Upper lobe of left lung (tissue), 6 donors: ENCODE results near the gene EIPR1. TPM values are rescaled to one million over a fixed set of nuclear protein-coding genes. Genes with fewer than 3 reads are reported as not detected.

Experiments
- ATAC-seq, 2 donors: fragments of 200-7000 bp; cut with Tn5 transposase; one replicate each; pipeline ENCODE4 v1.9.1; 2022; ENCODE audit warnings: mild to moderate bottlenecking in 2 of 2, moderate library complexity in 2 of 2; ENCODE audit not compliant: low FRiP score in 2 of 2
- DNase-seq, 2 donors: peaks; one replicate each; pipeline ENCODE4 v3.0.0-alpha.2; 2019 to 2020
- H3K27ac ChIP-seq, 4 donors: fragments of 200-600 bp; sonication (generic); one replicate each; pipeline ENCODE4 v1.5.1; 2016 to 2019
- H3K27me3 ChIP-seq, 4 donors: fragments of 200-600 bp; sonication (generic); one replicate each; pipeline ENCODE4 v1.5.1; 2017 to 2019
- H3K36me3 ChIP-seq, 4 donors: fragments of 200-600 bp; sonication (generic); one replicate each; pipeline ENCODE4 v1.5.1; 2016 to 2019
- H3K4me1 ChIP-seq, 4 donors: fragments of 200-600 bp; sonication (generic); one replicate each; pipeline ENCODE4 v1.5.1; 2018 to 2019
- H3K4me3 ChIP-seq, 4 donors: fragments of 200-600 bp; sonication (generic); one replicate each; pipeline ENCODE4 v1.5.1; 2017 to 2019; ENCODE audit warnings: mild to moderate bottlenecking in 2 of 4, moderate library complexity in 1 of 4
- H3K9me3 ChIP-seq, 4 donors: fragments of 200-600 bp; sonication (generic); one replicate each; pipeline ENCODE4 v1.5.1; 2018 to 2019
- EP300 ChIP-seq, 4 donors: sonication (generic); formaldehyde crosslinking; IDR thresholded peaks; one replicate each; pipeline ENCODE4 v1.5.1; 2017; ENCODE audit warnings: antibody characterized with exemption in 4 of 4, control low read depth in 2 of 4
- POLR2A ChIP-seq, 4 donors: fragments of 450-650 bp; IDR thresholded peaks; one replicate each; pipeline ENCODE4 v1.5.1; 2016 to 2017; ENCODE audit warnings: antibody characterized with exemption in 4 of 4, mild to moderate bottlenecking in 2 of 4
- POLR2AphosphoS5 ChIP-seq, 2 donors: sonication (generic); formaldehyde crosslinking; IDR thresholded peaks; one replicate each; pipeline ENCODE4 v1.5.1; 2017; ENCODE audit warnings: antibody characterized with exemption in 2 of 2
- WGBS, 2 donors: methylation state at CpG; one replicate each; pipeline ENCODE4 v1.1.5; 2017 to 2018; 5-methylcytosine and 5-hydroxymethylcytosine counted together
- total RNA-seq, 6 donors: library from RNA; depleted of rRNA in 4 of 6; stranded (reverse); fragments of >200 nt in 4 of 6; gene quantifications; one replicate each; pipeline versions ENCODE4 v1.1.0 to v1.2.1, GENCODE V29; 2016 to 2021
- TF ChIP-seq, protein P1 (sequence below), 6 experiments: fragments of 450-650 bp in 4 of 6; fragments of 200-600 bp in 2 of 6; sonication (generic) in 2 of 6; IDR thresholded peaks; one replicate each; pipeline ENCODE4 v1.5.1; 2016 to 2019; ENCODE audit warnings: antibody characterized with exemption in 6 of 6
- donor health status: DM: no; HTN: no; CAD: no; lungs with moderate emphysema.
- donor health status: DM: no; HTN: yes; CAD: no; lungs with severe emphysema.

The EIPR1 gene
- total RNA-seq, 6 donors from 2014 or later = 17.6 to 39.8 (median 23.6) TPM

- no peaks in the 10 kb centered on the region for H3K36me3 ChIP-seq
- no peak overlapping the region for H3K27ac ChIP-seq
- no peaks in the 10 kb centered on the region for H3K4me1 ChIP-seq
- 80 to 83% methylated on average over 12 to 14 of the region's 15 CpGs for WGBS, 2 donors
- DNase-seq (no peak), ATAC-seq (no peak)
- H3K9me3 ChIP-seq = no peaks in the 10 kb centered on the region
- no peak for TF ChIP-seq EP300 (IDR thresholded peaks at IDR 0.05)
- no peak for TF ChIP-seq POLR2A (IDR thresholded peaks at IDR 0.05)
- TF ChIP-seq, protein P1, sequence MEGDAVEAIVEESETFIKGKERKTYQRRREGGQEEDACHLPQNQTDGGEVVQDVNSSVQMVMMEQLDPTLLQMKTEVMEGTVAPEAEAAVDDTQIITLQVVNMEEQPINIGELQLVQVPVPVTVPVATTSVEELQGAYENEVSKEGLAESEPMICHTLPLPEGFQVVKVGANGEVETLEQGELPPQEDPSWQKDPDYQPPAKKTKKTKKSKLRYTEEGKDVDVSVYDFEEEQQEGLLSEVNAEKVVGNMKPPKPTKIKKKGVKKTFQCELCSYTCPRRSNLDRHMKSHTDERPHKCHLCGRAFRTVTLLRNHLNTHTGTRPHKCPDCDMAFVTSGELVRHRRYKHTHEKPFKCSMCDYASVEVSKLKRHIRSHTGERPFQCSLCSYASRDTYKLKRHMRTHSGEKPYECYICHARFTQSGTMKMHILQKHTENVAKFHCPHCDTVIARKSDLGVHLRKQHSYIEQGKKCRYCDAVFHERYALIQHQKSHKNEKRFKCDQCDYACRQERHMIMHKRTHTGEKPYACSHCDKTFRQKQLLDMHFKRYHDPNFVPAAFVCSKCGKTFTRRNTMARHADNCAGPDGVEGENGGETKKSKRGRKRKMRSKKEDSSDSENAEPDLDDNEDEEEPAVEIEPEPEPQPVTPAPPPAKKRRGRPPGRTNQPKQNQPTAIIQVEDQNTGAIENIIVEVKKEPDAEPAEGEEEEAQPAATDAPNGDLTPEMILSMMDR (IDR thresholded peaks at IDR 0.05) = no peak
- no peak for TF ChIP-seq POLR2AphosphoS5 (IDR thresholded peaks at IDR 0.05)
- H3K4me3 ChIP-seq = no peak overlapping the region
- no peaks in the 10 kb centered on the region for H3K27me3 ChIP-seq
These were observed 232.1 kb downstream of the EIPR1 start for GRCh38 chr2:3145471-3146021.

DNA sequence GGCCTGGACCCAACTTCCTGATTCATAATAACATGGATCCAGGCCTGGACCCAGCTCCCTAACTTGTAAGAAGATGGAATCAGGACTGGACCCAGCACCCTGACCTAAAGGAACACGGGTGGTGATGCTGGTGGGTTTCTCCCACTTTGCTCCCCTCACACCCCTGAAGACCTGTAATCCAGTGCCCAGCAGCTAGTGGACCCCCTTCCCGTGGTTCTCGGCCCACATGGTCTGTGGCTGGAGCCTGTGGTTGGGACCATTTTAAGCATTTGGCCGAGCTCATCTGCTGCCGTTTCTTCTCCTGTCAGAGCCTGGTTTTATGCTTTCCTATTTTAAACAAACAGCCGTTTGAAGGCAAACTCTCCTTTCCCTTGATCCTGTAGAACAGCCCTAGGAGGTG lies 232.8 kb downstream of the EIPR1 start:
- H3K27ac ChIP-seq = no peak overlapping the region
- no peaks in the 10 kb centered on the region for H3K4me1 ChIP-seq
- H3K27me3 ChIP-seq = no peaks in the 10 kb centered on the region
- no peaks in the 10 kb centered on the region for H3K36me3 ChIP-seq
- H3K4me3 ChIP-seq = no peak overlapping the region
- 76 to 84% methylated on average over 6 of the region's 6 CpGs for WGBS, 2 donors
- ATAC-seq (no peak), DNase-seq (no peak)
- H3K9me3 ChIP-seq = no peaks in the 10 kb centered on the region
- TF ChIP-seq POLR2A (IDR thresholded peaks at IDR 0.05) (no peak), EP300 (IDR thresholded peaks at IDR 0.05) (no peak), POLR2AphosphoS5 (IDR thresholded peaks at IDR 0.05) (no peak)
- TF ChIP-seq, protein P1 (IDR thresholded peaks at IDR 0.05) = no peak

DNA sequence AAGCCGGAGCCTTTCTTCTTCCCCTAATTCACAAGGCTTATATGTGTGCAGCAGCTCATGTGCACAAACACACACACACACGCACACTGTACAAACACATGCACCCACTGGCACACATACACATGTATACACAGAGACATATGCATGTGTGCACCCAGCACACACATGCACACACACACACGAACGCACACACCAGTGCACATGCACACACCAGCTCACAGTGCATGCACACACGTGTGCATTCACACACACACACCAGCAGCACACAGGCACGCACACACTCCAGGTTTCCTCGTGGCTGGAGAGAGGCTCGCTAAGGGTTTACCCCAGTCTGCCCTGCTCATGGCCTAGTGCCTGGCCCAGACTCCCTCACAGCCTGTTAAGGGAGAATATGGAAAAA lies 234.0 kb downstream of the EIPR1 start:
- no peaks in the 10 kb centered on the region for H3K27me3 ChIP-seq
- ATAC-seq (peak in 1 of 2 donors; percentile 31), DNase-seq (no peak)
- no peak overlapping the region for H3K4me3 ChIP-seq
- WGBS, 2 donors = 71 to 81% methylated on average over 8 of the region's 8 CpGs
- TF ChIP-seq, protein P1 (IDR thresholded peaks at IDR 0.05) = no peak
- no peaks in the 10 kb centered on the region for H3K9me3 ChIP-seq
- H3K4me1 ChIP-seq = no peaks in the 10 kb centered on the region
- H3K27ac ChIP-seq = no peak overlapping the region
- no peaks in the 10 kb centered on the region for H3K36me3 ChIP-seq

DNA sequence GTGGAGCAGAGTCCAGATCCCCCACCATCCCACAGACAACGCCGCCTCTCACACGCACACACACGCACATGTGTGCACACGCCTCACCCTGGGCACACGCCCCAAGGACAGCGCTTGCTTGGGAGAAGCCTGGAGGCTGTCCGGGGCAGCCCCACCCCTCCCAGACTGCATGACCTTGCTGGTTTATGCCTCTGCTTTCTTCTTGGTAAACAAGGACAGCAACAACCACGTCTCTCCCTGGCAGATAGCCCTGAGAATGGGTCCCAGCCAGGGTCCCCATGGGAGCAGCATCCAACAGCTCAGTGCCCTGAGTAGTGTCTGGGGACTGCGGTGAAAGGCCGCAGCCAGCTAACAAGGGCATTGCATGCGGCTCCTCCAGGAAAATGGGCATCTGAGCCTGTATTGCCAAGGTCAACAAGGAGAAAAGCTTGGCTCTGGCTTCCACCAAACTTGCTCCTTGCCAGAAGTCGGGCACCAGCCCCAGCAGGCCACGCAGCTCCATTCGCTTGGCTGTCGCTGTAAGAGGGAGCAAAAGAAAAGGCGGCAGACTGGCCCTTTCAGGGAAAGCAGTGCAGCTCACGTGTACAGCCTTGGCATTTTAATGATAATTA lies 234.6 kb downstream of the EIPR1 start:
- no peaks in the 10 kb centered on the region for H3K9me3 ChIP-seq
- TF ChIP-seq, protein P1 (IDR thresholded peaks at IDR 0.05) = no peak
- TF ChIP-seq EP300 (IDR thresholded peaks at IDR 0.05) (no peak), POLR2A (IDR thresholded peaks at IDR 0.05) (no peak), POLR2AphosphoS5 (IDR thresholded peaks at IDR 0.05) (no peak)
- no peaks in the 10 kb centered on the region for H3K27me3 ChIP-seq
- H3K4me1 ChIP-seq = no peaks in the 10 kb centered on the region
- 85 to 88% methylated on average over 9 to 18 of the region's 18 CpGs for WGBS, 2 donors
- H3K27ac ChIP-seq = no peak overlapping the region
- no peak for DNase-seq
- peak in 1 of 2 donors; percentile 24 for ATAC-seq
- no peaks in the 10 kb centered on the region for H3K36me3 ChIP-seq
- H3K4me3 ChIP-seq = no peak overlapping the region

- Histone ChIP-seq H3K9me3 (no peaks in the 10 kb centered on the region), H3K36me3 (no peaks in the 10 kb centered on the region), H3K4me3 (no peak overlapping the region), H3K4me1 (no peaks in the 10 kb centered on the region), H3K27ac (no peak overlapping the region), H3K27me3 (no peaks in the 10 kb centered on the region)
- ATAC-seq (no peak), DNase-seq (peak in 1 of 2 donors; percentile 54)
- 90 to 95% methylated on average over 8 of the region's 8 CpGs for WGBS, 2 donors
- TF ChIP-seq, protein P1 (IDR thresholded peaks at IDR 0.05) = no peak
- TF ChIP-seq POLR2AphosphoS5 (IDR thresholded peaks at IDR 0.05) (no peak), EP300 (IDR thresholded peaks at IDR 0.05) (no peak), POLR2A (IDR thresholded peaks at IDR 0.05) (no peak)
These were observed 235.4 kb downstream of the EIPR1 start for GRCh38 chr2:3142210-3142609.
